ENCODE data around the gene GABRG3. TPM values are rescaled to one million over a fixed set of nuclear protein-coding genes. Genes with fewer than 3 reads are reported as not detected.

Gene GABRG3
- total and polyA plus RNA-seq, 2 donors (not counting 3 experiments of a cell fraction or from before 2014, with no cell fraction given): not detected

GRCh38 chr15:27414168-27414870 is 443.3 kb downstream of the GABRG3 start:
- no peak for TF ChIP-seq POLR2AphosphoS5 (IDR thresholded peaks at IDR 0.05; ENCODE audit: insufficient read depth, low read depth, low read length)
- no peak for TF ChIP-seq MYC (IDR thresholded peaks at IDR 0.05; ENCODE audit: low read depth, low read length)
- TF ChIP-seq POLR2A (IDR thresholded peaks at IDR 0.05; ENCODE audit: low read depth, low read length): no peak
- TF ChIP-seq EZH2 (IDR thresholded peaks at IDR 0.05; ENCODE audit: borderline replicate concordance, low read depth, low read length, severe bottlenecking): no peak
- TF ChIP-seq JUN (IDR thresholded peaks at IDR 0.05; ENCODE audit: borderline replicate concordance, insufficient read depth, insufficient read length, low read depth): no peak
- no peak for TF ChIP-seq CTCF (IDR thresholded peaks at IDR 0.05; ENCODE audit: extremely low read depth in 1 of 2, insufficient read depth in 1 of 2, low read depth in 1 of 2, low read length in 2 of 2)
- TF ChIP-seq GATA2 (IDR thresholded peaks at IDR 0.05; ENCODE audit: insufficient read depth, insufficient read length, low read depth, low read length): no peak
- no peak for TF ChIP-seq MAX (IDR thresholded peaks at IDR 0.05; ENCODE audit: insufficient read depth, insufficient read length)
- TF ChIP-seq FOS (IDR thresholded peaks at IDR 0.05; ENCODE audit: borderline replicate concordance, insufficient read depth, low read length): no peak
- no peak overlapping the region for H3K4me2 ChIP-seq (ENCODE audit: insufficient read depth, low read length)
- no peaks in the 10 kb centered on the region for H3K36me3 ChIP-seq (ENCODE audit: control insufficient read depth in 2 of 2, extremely low read depth in 1 of 2, insufficient read depth in 2 of 2, low read length in 2 of 2)
- ChIA-PET POLR2A (no interaction called here), CTCF (no interaction called here)
- H3K9me1 ChIP-seq (replicated peaks; ENCODE audit: control insufficient read depth, extremely low read depth, insufficient read depth, low read length): no peaks in the 10 kb centered on the region
- BruUV-seq (replicated peaks): no TSS peak
- dilution Hi-C loops (cut with MboI; ENCODE audit: extremely low pct_ligation_motif_present, low sequenced_read_pairs): no loop called here
- no peaks in the 10 kb centered on the region for H3K27me3 ChIP-seq (ENCODE audit: control insufficient read depth in 2 of 2, insufficient read depth in 2 of 2, low read length in 2 of 2)
- DNase-seq (ENCODE audit: low read depth, low spot score) (no peak), FAIRE-seq (no peak)
- no peak overlapping the region for H2AFZ ChIP-seq (ENCODE audit: low read depth, low read length)
- intact Hi-C loops (cut with micrococcal nuclease): no loop called here
- no peak overlapping the region for H3K27ac ChIP-seq (ENCODE audit: insufficient read depth, low read depth, low read length)
- peaks cover 6% of the 10 kb centered on the region for H3K9me3 ChIP-seq (replicated peaks; ENCODE audit: control insufficient read depth, insufficient read depth, low read length)
- H3K4me1 ChIP-seq (ENCODE audit: control insufficient read depth, extremely low read depth, insufficient read depth, low read length): no peaks in the 10 kb centered on the region
- H3K4me3 ChIP-seq (replicated peaks in 1 of 3; ENCODE audit: insufficient read depth in 1 of 3, low read depth in 1 of 3, low read length in 3 of 3): no peak overlapping the region
- H3K79me2 ChIP-seq (ENCODE audit: control insufficient read depth, insufficient read depth, low read length): no peaks in the 10 kb centered on the region
- H3K9ac ChIP-seq (replicated peaks; ENCODE audit: extremely low read depth, insufficient read depth, low read length): no peak overlapping the region
- no peaks in the 10 kb centered on the region for H4K20me1 ChIP-seq (replicated peaks; ENCODE audit: control insufficient read depth, extremely low read depth, insufficient read depth, low read length)

Data from endothelial cell of umbilical vein (primary cell).